Peyer's patch (tissue), 4 donors: ENCODE data around the gene LDLRAP1. TPM values are rescaled to one million over a fixed set of nuclear protein-coding genes. Genes with fewer than 3 reads are reported as not detected.

Source experiments
- DNase-seq, 3 donors: peaks; one replicate each; pipeline ENCODE4 v3.0.0-alpha.2; 2017 to 2019
- H3K27ac ChIP-seq, 4 donors: fragments of 200-600 bp; sonication (generic); one replicate each; pipeline ENCODE4 v1.5.1; 2016 to 2019
- H3K27me3 ChIP-seq, 2 donors: fragments of 200-600 bp; sonication (generic); one replicate each; pipeline ENCODE4 v1.5.1; 2019
- H3K36me3 ChIP-seq, 3 donors: fragments of 200-600 bp; sonication (generic); one replicate each; pipeline ENCODE4 v1.5.1; 2016 to 2019
- H3K4me1 ChIP-seq, 4 donors: fragments of 200-600 bp; sonication (generic); one replicate each; pipeline ENCODE4 v1.5.1; 2016 to 2019
- H3K4me3 ChIP-seq, 4 donors: fragments of 200-600 bp; sonication (generic); 1 replicate in 3 of 4; 2 replicates in 1 of 4; pipeline ENCODE4 v1.5.1; 2016 to 2019; ENCODE audit warnings: mild to moderate bottlenecking in 1 of 4
- H3K9me3 ChIP-seq, 4 donors: fragments of 200-600 bp; sonication (generic); one replicate each; pipeline ENCODE4 v1.5.1; 2016 to 2019; ENCODE audit warnings: mild to moderate bottlenecking in 1 of 4
- CTCF ChIP-seq, 6 experiments: fragments of 450-650 bp in 4 of 6; fragments of 200-600 bp in 2 of 6; sonication (generic) in 1 of 6; IDR thresholded peaks; one replicate each; pipeline ENCODE4 v1.5.1; 2017 to 2019; ENCODE audit warnings: antibody characterized with exemption in 6 of 6, mild to moderate bottlenecking in 3 of 6, moderate library complexity in 1 of 6
- POLR2A ChIP-seq, 2 donors: fragments of 450-650 bp; IDR thresholded peaks; one replicate each; pipeline ENCODE4 v1.5.1; 2017; ENCODE audit warnings: antibody characterized with exemption in 2 of 2, mild to moderate bottlenecking in 2 of 2, moderate library complexity in 2 of 2
- total RNA-seq, 4 donors: library from RNA; depleted of rRNA; stranded (reverse); fragments of >200 nt; gene quantifications; one replicate each; pipeline ENCODE4 v1.1.0, GENCODE V29; 2016

Gene LDLRAP1
- total RNA-seq, result 10 to 100 TPM; 20.1 to 24.5 (median 22.7) TPM

DNA sequence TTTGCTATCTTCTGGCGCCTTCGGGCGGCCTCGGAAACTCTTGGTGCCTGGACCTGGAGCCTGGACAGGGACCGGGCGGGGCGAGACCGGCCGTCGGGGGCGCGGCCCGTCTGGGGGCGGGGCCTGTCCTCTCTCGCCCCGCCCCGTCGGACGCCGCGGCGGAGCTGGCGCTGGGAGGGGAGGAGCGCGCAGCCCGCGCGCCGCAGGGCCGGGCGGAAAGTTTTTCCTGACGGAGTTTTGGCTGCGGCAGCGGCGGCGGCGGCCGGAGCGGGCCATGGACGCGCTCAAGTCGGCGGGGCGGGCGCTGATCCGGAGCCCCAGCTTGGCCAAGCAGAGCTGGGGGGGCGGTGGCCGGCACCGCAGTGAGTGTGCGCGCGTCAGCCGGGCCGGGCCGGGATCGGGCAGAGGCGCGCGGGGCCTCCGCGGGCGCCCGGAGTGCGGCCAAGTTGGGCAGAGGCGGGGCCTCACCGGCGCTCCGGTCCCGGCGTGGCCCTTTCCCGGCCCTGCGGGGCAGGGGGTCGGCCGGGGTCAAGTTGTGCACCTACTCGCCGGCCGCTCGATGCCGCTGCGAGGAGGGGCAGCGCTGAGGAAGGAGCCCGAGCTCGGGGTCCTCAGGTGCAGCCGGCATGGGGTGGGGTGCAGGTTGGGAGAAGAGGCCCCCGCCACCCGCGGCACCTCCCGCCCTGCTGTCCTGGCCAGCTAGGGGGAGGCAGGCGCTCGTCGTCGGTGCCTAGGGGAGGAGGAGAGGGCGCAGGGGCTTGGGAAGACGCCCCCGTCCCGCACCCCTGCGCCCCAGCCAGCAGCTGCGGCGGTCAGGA is at the start of gene LDLRAP1:
Gene LDLRAP1, plus strand, starts transcription at position 182 of the 818 bp plus-strand sequence. Its CDS starts 93 bp downstream, at position 275.
- DNase-seq, result peak; percentile 61 to 89 (median 84)
- peak within 1 kb of the TSS; percentile 82 to 89 (median 85) for H3K27ac ChIP-seq
- peak; percentile 78 to 85 for TF ChIP-seq POLR2A (IDR thresholded peaks at IDR 0.05)
- peak in 1 of 6 experiments; percentile 5 for TF ChIP-seq CTCF (IDR thresholded peaks at IDR 0.05)
- H3K4me3 ChIP-seq, result peak within 1 kb of the TSS; percentile 87 to 93 (median 90)
- H3K9me3 ChIP-seq, result no peaks in the 10 kb centered on the region
- no peaks in the 10 kb centered on the region for H3K36me3 ChIP-seq
- H3K4me1 ChIP-seq, result peaks cover 2 to 32% (median 11%) of the 10 kb centered on the region in 4 donors
- H3K27me3 ChIP-seq, result no peaks in the 10 kb centered on the region

DNA sequence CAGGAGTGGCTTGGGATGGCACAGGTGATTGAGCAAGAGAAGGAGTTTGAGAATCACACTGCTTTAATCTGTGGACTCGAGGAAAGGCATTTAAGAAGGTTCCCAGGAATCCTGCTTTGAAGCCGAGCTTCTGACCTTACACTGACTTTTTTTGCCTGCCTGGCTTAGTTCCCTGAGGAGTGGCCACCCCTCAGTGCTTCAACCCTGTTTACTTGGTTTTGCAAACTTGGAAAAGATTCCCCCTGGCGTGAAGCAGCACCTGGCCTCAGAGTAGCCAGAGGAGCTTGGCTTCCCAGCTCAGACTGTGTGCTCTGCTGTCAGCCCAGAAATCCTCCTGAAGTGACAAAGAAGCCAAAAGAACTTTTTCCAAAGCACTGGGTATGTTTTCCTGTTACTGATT is 48.5 kb upstream of the LDLRAP1 start:
- Histone ChIP-seq H3K27me3 (no peaks in the 10 kb centered on the region), H3K4me1 (no peaks in the 10 kb centered on the region), H3K27ac (no peak overlapping the region), H3K4me3 (no peak overlapping the region), H3K9me3 (no peaks in the 10 kb centered on the region), H3K36me3 (peaks cover 0 to 75% (median 0%) of the 10 kb centered on the region in 3 donors)
- DNase-seq, result no peak
- TF ChIP-seq CTCF (IDR thresholded peaks at IDR 0.05) (no peak), POLR2A (IDR thresholded peaks at IDR 0.05) (no peak)

- Histone ChIP-seq H3K27ac (no peak overlapping the region), H3K9me3 (no peaks in the 10 kb centered on the region), H3K36me3 (peaks cover 0 to 26% (median 0%) of the 10 kb centered on the region in 3 donors), H3K4me1 (peaks cover 0 to 14% (median 0%) of the 10 kb centered on the region in 4 donors), H3K4me3 (no peak overlapping the region), H3K27me3 (no peaks in the 10 kb centered on the region)
- TF ChIP-seq POLR2A (IDR thresholded peaks at IDR 0.05) (no peak), CTCF (IDR thresholded peaks at IDR 0.05) (no peak)
- DNase-seq, result no peak
Measured at GRCh38 chr1:25500694-25501093, 42.7 kb upstream of the LDLRAP1 start.

DNA sequence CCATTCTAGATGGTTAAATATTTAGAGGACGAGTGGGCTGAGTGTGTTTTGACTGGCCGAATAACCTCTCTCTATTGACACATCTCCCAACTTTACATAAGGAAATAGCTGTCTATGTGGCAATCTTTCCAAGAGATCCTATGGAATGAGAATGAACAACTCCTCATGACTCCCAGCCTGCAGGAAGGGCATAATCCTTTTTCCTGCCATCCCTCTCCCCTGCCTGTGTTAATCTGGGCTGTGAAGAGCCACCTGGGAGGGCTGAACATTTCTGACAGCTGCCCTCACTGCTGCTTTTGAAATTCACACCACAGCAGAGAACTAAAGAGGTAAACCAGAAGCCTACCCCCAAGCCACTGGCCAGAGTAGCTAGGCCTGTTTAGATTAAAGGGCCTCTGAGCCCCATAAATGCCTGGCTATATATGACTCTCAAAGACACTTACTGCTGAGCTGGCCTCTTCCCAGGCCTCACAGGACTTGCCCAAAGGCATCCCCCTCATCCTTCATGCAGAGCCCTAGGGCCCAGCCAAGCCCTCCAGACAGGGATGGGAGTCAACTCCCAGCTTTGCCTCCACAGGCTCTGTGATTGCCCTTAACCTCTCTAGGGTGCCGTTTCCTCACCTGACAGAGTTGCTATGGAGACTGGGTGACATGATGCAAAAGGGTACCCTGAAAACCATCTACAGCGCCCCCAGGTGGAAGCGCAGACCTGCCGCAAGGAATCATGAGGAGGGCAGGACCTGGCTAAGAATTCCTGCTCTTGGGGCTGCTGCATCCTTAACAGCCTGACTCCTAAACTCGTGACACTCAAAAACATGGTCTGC is 42.0 kb upstream of the LDLRAP1 start:
- DNase-seq, result no peak
- Histone ChIP-seq H3K27ac (no peak overlapping the region), H3K27me3 (no peaks in the 10 kb centered on the region)

More for the DNA sequence above, 42.0 kb upstream of the LDLRAP1 start:
- H3K4me1 ChIP-seq, result peaks cover 0 to 17% (median 0%) of the 10 kb centered on the region in 4 donors
- peaks cover 0 to 20% (median 0%) of the 10 kb centered on the region in 3 donors for H3K36me3 ChIP-seq
- TF ChIP-seq POLR2A (IDR thresholded peaks at IDR 0.05) (no peak), CTCF (IDR thresholded peaks at IDR 0.05) (no peak)
- H3K9me3 ChIP-seq, result no peaks in the 10 kb centered on the region
- no peak overlapping the region for H3K4me3 ChIP-seq
